NB4 (cell line): ENCODE data around the gene TTLL12.

Source experiments
- DNase-seq: peaks from one replicate; pipeline ENCODE4 v3.0.0; 2010; ENCODE audit warnings: low read depth
- H3K4me3 ChIP-seq: one replicate; pipeline ENCODE4 v1.5.1; 2011; ENCODE audit warnings: mild to moderate bottlenecking, low read depth, low read length, moderate library complexity
- CTCF ChIP-seq: IDR thresholded peaks from one replicate; pipeline ENCODE4 v1.5.1; 2012; ENCODE audit warnings: low read depth, low read length
- MAX ChIP-seq: IDR thresholded peaks from 2 replicates; pipeline ENCODE4 v1.6.1; 2011; ENCODE audit warnings: low read depth, low read length
- MYC ChIP-seq: IDR thresholded peaks from 2 replicates; pipeline ENCODE4 v1.6.1; 2011; ENCODE audit warnings: low read depth, low read length
- POLR2A ChIP-seq: IDR thresholded peaks from 2 replicates; pipeline ENCODE4 v1.6.1; 2011; ENCODE audit warnings: mild to moderate bottlenecking; ENCODE audit not compliant: insufficient read length; ENCODE audit errors: extremely low read depth

The TTLL12 gene

GRCh38 chr22:43207849-43208702, 21.1 kb upstream of the TTLL12 start:
- no peak overlapping the region for H3K4me3 ChIP-seq
- TF ChIP-seq POLR2A (no peak), CTCF (no peak)
- no peak for DNase-seq

GRCh38 chr22:43207386-43207785, 20.5 kb upstream of the TTLL12 start:
- no peak overlapping the region for H3K4me3 ChIP-seq
- TF ChIP-seq CTCF (no peak), MYC (no peak), MAX (no peak), POLR2A (no peak)
- no peak for DNase-seq

- no peak for TF ChIP-seq MYC
- TF ChIP-seq CTCF = no peak
- TF ChIP-seq POLR2A = no peak
- no peak for TF ChIP-seq MAX
- no peak for DNase-seq
- H3K4me3 ChIP-seq = no peak overlapping the region
These were observed 19.7 kb upstream of the TTLL12 start for GRCh38 chr22:43206509-43207161.

- TF ChIP-seq CTCF (no peak), POLR2A (no peak), MYC (no peak), MAX (no peak)
- DNase-seq = no peak
- H3K4me3 ChIP-seq = no peak overlapping the region
These were observed 19.0 kb upstream of the TTLL12 start for GRCh38 chr22:43205748-43206508.

- TF ChIP-seq MAX = no peak
- H3K4me3 ChIP-seq = no peak overlapping the region
- no peak for DNase-seq
These were observed 18.3 kb upstream of the TTLL12 start for GRCh38 chr22:43205261-43205691.

- H3K4me3 ChIP-seq = no peak overlapping the region
- DNase-seq = no peak
- TF ChIP-seq CTCF (no peak), MAX (no peak), MYC (no peak), POLR2A (no peak)
These were observed 16.6 kb upstream of the TTLL12 start for GRCh38 chr22:43203471-43203981.
